HG02623 (cell line): ENCODE data around the gene EHMT2.
"Not testable (repeated sequence)": the region's sequence is repeated elsewhere in the genome, so short reads cannot be mapped to it uniquely, and the experiment has no call there.

Source experiments
- ATAC-seq: cut with Tn5 transposase; IDR thresholded peaks from one replicate; pipeline ENCODE4 v1.9.1; 2021; ENCODE audit warnings: moderate library complexity; ENCODE audit not compliant: unreplicated experiment

The EHMT2 gene

DNA sequence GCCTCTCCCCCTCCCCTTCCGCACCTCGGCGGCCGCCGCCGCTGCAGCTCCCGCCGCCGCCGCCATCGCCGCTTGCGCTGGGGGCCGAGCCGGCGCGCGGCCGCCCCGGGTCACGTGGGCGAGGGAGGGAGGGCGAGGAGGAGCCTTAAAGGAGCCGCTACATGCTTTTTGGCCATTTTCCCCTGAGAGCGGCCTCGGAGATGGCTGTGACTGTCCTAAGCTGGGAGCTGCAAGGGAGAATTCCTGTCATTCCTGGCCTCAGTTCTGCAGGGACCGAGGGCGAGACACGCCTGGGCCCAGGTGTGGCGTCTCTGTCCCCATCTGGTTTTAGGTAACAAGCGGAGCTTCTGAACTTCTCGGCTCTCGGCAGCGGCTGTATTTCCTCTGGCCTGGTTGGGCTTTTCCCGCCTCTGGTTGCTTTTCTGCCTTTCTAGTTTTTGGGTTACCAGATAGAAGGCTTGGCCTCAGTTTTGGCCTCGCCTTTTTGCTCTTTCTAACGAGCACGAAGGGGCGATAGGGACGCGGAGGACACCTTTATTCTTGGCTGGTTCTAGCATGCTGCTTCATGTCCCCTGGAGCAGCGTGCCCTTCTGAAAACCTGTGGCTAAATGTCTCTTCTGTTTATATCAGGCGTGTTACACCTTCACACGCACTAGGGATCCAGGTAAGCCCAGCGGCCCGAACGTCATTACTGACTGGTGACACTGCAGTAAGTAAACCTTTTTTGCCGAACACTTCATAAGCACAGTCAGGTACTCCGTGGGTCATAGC, at the start of gene EHMT2:
Gene EHMT2, minus strand, starts transcription at position 87 of the 771 bp plus-strand sequence. Its CDS starts 21 bp downstream, at position 66.
- peak; percentile 48 for ATAC-seq

DNA sequence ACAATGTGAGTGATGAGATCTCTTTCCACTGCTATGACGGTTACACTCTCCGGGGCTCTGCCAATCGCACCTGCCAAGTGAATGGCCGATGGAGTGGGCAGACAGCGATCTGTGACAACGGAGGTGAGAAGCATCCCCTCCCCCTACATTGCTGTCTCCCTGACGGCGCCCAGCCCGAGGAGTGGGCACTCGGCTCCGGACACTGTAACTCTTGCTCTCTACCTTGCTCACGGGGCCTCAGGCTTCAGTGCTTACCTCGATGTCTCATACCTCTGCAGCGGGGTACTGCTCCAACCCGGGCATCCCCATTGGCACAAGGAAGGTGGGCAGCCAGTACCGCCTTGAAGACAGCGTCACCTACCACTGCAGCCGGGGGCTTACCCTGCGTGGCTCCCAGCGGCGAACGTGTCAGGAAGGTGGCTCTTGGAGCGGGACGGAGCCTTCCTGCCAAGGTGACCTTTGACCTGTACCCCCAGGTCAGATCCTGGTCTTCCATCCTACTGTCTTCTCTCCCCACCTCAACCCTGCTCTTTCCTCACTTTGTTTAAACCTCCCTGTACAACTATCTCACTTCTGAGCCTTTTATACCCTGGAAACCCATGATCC, 49.7 kb upstream of the EHMT2 start:
- ATAC-seq: no peak

DNA sequence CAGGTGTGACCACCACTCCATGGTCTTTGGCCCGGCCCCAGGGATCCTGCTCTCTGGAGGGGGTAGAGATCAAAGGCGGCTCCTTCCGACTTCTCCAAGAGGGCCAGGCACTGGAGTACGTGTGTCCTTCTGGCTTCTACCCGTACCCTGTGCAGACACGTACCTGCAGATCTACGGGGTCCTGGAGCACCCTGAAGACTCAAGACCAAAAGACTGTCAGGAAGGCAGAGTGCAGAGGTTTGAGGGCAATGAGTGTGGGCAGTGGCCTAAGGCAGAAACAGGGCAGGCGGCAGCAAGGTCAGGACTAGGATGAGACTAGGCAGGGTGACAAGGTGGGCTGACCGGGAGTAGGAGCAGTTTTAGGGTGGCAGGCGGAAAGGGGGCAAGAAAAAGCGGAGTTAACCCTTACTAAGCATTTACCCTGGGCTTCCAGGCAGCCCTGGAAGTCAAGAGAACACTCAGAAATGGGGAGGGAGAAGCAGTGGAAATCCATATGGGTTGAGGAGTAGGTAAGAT, 48.9 kb upstream of the EHMT2 start:
- no peak for ATAC-seq

DNA sequence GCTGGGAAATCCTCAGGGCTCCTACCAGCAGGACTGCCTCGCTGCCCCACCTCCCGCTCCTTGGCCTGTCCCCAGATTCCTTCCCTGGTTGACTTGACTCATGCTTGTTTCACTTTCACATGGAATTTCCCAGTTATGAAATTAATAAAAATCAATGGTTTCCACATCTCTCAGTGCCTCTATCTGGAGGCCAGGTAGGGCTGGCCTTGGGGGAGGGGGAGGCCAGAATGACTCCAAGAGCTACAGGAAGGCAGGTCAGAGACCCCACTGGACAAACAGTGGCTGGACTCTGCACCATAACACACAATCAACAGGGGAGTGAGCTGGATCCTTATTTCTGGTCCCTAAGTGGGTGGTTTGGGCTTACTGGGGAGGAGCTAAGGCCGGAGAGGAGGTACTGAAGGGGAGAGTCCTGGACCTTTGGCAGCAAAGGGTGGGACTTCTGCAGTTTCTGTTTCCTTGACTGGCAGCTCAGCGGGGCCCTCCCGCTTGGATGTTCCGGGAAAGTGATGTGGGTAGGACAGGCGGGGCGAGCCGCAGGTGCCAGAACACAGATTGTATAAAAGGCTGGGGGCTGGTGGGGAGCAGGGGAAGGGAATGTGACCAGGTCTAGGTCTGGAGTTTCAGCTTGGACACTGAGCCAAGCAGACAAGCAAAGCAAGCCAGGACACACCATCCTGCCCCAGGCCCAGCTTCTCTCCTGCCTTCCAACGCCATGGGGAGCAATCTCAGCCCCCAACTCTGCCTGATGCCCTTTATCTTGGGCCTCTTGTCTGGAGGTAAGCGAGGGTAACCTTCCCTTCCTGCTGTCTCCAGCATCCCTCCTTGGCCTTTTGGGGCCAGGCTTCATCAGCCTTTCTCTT, 48.2 kb upstream of the EHMT2 start, which contains the start of gene CFB:
Gene CFB, plus strand, starts transcription at position 589 of the 863 bp plus-strand sequence. Its CDS starts 127 bp downstream, at position 716.
- ATAC-seq: no peak

DNA sequence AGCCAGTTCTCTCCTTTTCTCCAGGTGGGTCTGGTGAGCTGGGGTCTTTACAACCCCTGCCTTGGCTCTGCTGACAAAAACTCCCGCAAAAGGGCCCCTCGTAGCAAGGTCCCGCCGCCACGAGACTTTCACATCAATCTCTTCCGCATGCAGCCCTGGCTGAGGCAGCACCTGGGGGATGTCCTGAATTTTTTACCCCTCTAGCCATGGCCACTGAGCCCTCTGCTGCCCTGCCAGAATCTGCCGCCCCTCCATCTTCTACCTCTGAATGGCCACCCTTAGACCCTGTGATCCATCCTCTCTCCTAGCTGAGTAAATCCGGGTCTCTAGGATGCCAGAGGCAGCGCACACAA, 47.6 kb upstream of the EHMT2 start:
- ATAC-seq: no peak

DNA sequence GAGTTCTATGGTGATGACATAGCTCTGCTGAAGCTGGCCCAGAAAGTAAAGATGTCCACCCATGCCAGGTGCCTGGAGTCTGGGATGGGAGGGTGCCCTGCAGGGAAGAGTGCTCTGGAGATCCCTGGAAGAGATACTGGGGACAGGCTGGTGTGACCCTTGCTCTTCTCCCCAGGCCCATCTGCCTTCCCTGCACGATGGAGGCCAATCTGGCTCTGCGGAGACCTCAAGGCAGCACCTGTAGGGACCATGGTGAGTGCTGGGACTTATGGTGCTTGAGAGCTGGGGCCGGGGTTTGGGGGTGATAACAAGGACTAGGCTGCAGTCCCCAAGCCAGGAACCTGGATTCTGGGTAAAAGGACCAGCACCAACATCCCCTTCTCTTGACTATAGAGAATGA, 46.2 kb upstream of the EHMT2 start:
- ATAC-seq: no peak

DNA sequence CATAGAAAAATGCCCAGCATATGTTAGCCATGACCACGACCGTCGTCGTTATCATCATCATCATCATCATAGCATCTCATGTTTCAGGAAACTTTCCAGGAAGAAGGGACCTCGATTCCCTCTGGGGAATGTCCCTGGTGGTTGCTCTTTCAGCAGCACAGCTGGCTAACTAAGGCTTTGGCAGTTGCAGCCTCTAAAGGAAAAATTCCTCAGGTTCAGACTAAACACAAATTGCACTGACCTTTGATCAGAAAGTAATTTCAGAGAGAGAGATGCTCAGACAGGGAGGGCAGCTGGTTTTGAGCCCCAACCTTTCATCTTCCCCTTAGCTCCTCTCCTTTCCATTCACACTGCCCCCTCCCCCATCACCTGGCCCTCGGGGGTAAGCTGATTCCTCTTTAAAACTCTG, 42.8 kb upstream of the EHMT2 start:
- no peak for ATAC-seq

DNA sequence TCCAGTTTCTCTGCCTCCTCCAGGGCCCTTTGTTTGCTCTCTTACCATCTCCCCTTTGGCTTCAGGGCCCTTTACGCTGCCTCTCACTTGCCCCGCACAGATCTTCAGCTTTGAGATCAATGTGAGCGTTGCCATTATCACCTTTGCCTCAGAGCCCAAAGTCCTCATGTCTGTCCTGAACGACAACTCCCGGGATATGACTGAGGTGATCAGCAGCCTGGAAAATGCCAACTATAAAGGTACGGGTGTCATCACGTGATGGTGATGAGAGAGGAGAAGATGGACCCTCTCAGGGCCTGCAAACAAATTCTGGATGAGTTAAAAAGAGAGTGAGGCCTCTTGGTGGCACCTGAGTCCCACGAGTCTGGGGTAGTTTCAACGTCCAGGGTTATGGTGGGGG, 38.3 kb upstream of the EHMT2 start:
- no peak for ATAC-seq

DNA sequence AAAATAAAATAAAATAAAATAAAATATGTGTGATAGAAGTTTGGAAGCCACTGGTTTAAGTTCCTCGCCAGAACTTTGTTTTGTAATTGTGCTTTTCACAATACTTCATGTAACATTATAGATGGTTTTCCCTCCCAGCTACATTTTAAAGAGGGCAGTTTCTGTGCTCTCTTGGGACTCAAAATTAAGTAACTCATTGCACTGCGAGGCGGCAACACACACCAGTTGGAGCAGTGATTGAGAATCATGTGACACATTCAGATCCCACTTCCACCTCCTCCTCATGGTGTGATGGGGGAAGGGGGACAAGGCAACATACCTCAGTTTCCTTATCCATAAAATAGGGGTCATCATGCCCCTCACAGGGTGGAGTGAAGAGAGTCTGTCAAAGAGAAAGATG, 37.5 kb upstream of the EHMT2 start:
- ATAC-seq: no peak

DNA sequence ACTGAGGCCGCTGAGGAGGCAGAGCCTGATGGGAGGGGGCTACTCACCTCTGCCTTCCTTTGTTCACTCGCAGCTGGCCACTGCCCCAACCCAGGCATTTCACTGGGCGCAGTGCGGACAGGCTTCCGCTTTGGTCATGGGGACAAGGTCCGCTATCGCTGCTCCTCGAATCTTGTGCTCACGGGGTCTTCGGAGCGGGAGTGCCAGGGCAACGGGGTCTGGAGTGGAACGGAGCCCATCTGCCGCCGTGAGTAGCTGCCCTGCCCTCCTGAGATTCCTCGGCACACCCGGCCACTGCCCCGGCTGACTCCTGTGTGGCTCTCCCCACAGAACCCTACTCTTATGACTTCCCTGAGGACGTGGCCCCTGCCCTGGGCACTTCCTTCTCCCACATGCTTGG, 36.0 kb upstream of the EHMT2 start:
- ATAC-seq: no peak

DNA sequence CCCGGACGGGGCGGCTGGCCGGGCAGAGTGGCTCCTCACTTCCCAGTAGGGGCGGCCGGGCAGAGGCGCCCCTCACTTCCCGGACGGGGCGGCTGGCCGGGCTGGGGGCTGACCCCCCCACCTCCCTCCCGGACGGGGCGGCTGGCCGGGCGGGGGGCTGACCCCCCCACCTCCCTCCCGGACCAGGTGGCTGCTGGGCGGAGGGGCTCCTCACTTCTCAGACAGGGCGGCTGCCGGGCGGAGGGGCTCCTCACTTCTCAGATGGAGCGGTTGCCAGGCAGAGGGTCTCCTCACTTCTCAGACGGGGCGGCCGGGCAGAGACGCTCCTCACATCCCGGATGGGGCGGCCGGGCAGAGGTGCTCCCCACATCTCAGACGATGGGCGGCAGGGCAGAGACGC, 34.6 kb upstream of the EHMT2 start:
- not testable (repeated sequence) for ATAC-seq

DNA sequence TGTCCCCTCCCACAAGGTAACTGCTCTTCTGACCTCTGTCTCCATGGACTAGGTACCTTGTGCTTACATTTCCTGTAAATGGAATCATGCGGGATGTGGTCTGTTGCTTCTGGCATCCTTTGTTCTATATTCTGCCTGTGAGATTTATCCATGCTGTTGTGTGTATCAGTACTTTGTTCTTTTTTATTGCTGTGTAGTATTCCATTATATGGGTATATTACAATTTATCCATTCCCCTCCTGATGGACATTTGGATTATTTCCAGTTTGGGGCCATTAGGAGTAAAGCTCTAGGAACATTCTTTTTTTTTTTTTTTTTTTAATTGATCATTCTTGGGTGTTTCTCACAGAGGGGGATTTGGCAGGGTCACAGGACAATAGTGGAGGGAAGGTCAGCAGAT, 33.5 kb upstream of the EHMT2 start:
- ATAC-seq: no peak

DNA sequence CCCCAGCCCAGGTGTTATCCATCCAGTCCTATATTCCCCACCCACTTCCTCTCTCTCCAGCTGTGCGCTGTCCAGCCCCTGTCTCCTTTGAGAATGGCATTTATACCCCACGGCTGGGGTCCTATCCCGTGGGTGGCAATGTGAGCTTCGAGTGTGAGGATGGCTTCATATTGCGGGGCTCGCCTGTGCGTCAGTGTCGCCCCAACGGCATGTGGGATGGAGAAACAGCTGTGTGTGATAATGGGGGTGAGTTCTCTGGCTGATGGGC, 31.1 kb upstream of the EHMT2 start:
- ATAC-seq: no peak

DNA sequence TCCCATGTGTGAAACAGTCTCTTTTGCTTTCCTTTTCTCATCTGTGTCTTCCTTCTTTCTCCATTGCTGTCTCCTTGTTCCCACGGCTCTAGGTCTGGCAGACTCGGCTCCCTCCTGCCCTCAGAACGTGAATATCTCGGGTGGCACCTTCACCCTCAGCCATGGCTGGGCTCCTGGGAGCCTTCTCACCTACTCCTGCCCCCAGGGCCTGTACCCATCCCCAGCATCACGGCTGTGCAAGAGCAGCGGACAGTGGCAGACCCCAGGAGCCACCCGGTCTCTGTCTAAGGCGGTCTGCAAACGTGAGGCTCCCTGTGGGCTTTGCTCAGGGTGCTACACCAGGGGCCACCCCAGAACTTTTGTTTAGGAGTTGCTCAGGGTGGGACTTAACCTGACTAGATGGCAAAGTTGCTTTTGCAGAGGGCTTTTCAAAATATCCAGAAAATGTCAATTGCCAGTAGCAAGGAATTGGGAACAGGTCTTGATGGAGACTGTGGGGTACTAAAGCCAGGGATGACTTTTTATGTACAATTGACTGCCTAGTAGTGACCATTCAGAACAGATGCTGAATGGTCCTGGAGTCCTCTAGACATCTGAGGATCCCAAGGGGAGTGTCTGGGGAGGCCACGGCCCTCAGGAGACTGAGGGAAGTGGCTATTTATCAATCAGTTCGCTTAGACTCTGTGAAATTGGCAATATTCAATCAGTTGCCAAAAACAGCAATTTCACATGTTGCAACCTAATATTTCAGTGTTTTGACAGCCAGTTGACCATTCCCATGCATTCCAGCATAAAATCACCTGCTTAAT, 30.6 kb upstream of the EHMT2 start:
- ATAC-seq: no peak

DNA sequence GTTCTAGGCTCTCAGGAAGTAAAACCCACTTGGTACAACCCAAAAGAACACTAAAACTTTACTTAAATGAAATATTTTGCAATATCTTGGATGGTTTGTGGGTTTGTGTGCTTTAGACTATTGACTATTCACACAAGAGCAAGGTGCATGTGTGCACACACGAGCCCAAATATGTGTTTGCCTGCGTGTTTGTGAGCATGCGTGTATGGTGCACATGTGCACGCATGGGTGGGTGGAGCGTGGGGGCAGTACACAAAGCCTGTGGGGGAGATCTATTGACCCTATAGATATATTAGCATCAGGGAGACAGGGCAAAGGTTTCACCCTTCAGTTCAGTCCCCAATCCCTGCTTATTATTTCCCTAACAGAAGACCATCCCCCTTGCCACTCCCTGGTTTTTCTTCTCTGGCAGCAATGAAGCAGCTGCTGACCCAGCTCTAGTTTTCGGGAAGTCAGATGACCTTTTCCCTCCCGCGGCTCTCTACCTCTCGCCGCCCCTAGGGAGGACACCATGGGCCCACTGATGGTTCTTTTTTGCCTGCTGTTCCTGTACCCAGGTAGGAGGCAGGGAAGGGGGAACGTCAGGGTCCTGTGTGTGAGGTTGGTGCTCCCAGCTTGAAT, 29.9 kb upstream of the EHMT2 start, which contains the start of gene C2:
Gene C2, plus strand, starts transcription at position 476 of the 621 bp plus-strand sequence. Its CDS starts 36 bp downstream, at position 512.
- ATAC-seq: no peak

DNA sequence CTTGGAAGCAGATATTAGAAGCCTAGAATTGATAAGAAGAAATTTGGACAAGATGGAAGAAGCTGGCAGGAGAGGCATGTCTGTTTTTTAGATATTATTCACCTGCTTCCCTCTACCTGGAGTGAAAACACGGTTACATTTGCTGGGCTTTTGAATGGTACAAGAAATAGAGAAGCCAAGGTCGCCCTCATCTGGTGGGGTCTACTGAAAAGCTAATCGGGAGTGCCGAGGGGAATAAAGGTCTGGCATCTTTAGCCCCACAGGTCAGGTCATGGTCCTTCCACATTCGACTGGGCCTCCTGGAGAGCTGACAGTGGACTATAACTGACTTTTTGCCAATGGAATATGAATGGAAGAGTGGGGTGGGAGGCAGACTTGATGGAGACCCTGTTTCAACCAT, 25.4 kb upstream of the EHMT2 start:
- ATAC-seq: no peak

DNA sequence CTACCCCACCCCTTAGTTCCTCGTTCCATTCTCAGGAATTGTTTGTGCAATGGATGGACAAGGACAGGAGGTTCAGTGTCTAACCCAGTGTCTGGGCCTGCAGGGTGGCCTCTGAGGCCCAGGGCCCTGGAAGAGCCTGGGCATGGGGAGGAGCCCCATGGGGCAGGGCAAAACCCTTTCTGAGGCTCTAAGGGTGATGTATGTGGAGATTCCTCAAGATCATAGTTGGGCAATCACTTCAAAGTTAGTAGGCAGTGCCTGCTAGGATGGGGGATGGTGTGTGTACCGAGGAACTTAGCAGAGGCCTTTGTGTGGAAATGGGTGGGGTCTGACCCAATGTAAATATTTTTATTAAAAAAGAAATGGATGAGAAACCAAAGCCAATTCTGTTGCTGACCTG, 23.3 kb upstream of the EHMT2 start:
- ATAC-seq: no peak

DNA sequence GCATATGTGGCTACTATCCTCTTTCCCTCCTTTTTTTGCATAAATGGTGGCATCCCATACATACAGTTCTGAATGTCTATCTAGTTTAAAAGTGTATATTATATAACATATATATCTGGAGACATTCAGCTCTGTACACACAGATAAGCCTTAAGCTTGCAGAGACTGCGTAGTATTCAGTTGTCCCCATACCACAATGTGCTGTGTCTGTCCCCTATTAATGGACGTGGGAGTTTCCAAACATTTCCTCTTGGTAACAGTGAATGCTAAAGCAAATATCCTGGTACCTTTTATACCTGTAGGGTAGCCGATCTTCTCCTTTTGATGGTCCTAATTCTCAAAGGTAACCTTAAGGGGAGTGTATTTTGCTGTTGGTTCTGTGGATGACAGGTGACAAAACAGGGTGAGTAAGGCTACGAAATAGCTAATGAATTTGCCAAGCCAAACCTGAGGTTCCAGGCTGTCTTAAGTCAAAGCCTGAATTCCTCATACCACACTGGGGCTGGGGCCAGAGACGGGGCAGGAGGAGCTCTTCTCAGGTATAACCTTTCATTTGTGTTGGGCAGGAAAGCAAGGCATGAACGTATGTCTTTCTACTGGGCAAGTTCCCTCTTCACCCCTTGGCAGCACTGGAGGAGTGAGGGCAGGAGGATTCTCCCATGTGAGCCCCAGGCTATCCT, 22.3 kb upstream of the EHMT2 start:
- ATAC-seq: no peak

DNA sequence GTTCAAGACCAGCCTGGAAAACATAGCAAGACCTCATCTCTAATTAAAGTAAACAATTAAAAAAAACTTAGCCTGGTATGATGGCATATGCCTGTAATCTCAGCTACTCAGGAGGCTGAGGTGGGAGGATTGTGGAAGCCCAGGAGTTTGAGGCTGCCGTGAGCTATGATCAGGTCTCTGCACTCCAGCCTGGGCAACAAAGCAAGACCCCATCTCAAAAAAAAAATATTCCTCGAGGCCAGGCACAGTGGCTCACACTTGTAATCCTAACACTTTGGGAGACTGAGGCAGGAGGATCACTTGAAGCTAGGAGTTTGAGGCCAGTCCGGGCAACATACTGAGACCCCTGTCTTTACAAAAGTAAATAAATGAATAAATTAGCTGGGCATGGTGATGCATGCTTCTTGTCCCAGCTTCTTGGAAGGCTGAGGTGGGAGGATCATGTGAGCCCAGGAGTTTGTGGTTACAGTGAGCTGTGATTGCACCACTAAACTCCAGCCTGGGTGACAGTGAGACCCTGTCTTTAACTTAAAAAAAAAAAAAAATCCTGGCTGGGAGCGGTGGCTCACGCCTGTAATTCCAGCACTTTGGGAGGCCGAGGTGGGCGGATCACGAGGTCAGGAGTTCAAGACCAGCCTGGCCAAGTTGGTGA, 20.7 kb upstream of the EHMT2 start:
- no peak for ATAC-seq
